H9 (cell line): ENCODE results near the gene ULBP3. TPM values are rescaled to one million over a fixed set of nuclear protein-coding genes. Genes with fewer than 3 reads are reported as not detected.

ENCODE experiments used
- DNase-seq: peaks from one replicate; pipeline ENCODE4 v3.0.0-alpha.2; 2017
- H2AFZ ChIP-seq: one replicate; pipeline ENCODE4 v1.6.1; 2013; ENCODE audit warnings: mild to moderate bottlenecking, low read length, control low read depth, moderate library complexity
- H2AK5ac ChIP-seq: 2 replicates; pipeline ENCODE4 v1.6.1; 2013; ENCODE audit warnings: low read length, control low read depth, mixed read lengths; ENCODE audit not compliant: insufficient read length
- H2BK120ac ChIP-seq: one replicate; pipeline ENCODE4 v1.6.1; 2013; ENCODE audit warnings: low read depth, mild to moderate bottlenecking, low read length, control low read depth, inconsistent platforms; ENCODE audit not compliant: poor library complexity, severe bottlenecking
- H2BK12ac ChIP-seq: 2 replicates; pipeline ENCODE4 v1.6.1; 2013; ENCODE audit warnings: low read length, control low read depth, mixed read lengths, low read depth; ENCODE audit not compliant: insufficient read length
- H2BK15ac ChIP-seq: 2 replicates; pipeline ENCODE4 v1.6.1; 2013; ENCODE audit warnings: low read depth, low read length, control low read depth
- H2BK20ac ChIP-seq: one replicate; pipeline ENCODE4 v1.6.1; 2013; ENCODE audit warnings: low read depth, mild to moderate bottlenecking, low read length, control low read depth, inconsistent platforms; ENCODE audit not compliant: poor library complexity, severe bottlenecking
- H2BK5ac ChIP-seq: 2 replicates; pipeline ENCODE4 v1.6.1; 2013; ENCODE audit warnings: low read length, control low read depth, mixed read lengths; ENCODE audit not compliant: insufficient read length
- H3K14ac ChIP-seq: 2 replicates; pipeline ENCODE4 v1.6.1; 2013; ENCODE audit warnings: low read length, control low read depth; ENCODE audit not compliant: insufficient read depth
- H3K18ac ChIP-seq: 2 replicates; pipeline ENCODE4 v1.6.1; 2013; ENCODE audit warnings: low read depth, mild to moderate bottlenecking, mixed read lengths, low read length, control low read depth; ENCODE audit not compliant: insufficient read length
- H3K23ac ChIP-seq: 2 replicates; pipeline ENCODE4 v1.6.1; 2013; ENCODE audit warnings: low read length, control low read depth, mixed read lengths, low read depth; ENCODE audit not compliant: insufficient read length
- H3K23me2 ChIP-seq: 2 replicates; pipeline ENCODE4 v1.6.1; 2013; ENCODE audit warnings: low read depth, mild to moderate bottlenecking, mixed read lengths, low read length, control low read depth; ENCODE audit not compliant: insufficient read length, poor library complexity, severe bottlenecking
- H3K27ac ChIP-seq: 2 replicates; pipeline ENCODE4 v1.5.1; 2013; ENCODE audit warnings: low read length, control low read depth, mixed read lengths, low read depth; ENCODE audit not compliant: insufficient read length
- H3K27me3 ChIP-seq: 2 replicates; pipeline ENCODE4 v1.6.1; 2013; ENCODE audit warnings: low read length, control low read depth, inconsistent platforms; ENCODE audit not compliant: insufficient read depth
- H3K4ac ChIP-seq: 2 replicates; pipeline ENCODE4 v1.6.1; 2013; ENCODE audit warnings: low read depth, mild to moderate bottlenecking, control low read depth, inconsistent platforms, low read length, moderate library complexity
- H3K4me1 ChIP-seq: 2 replicates; pipeline ENCODE4 v1.6.1; 2013; ENCODE audit warnings: low read length, control low read depth, inconsistent platforms; ENCODE audit not compliant: insufficient read depth
- H3K4me2 ChIP-seq: 2 replicates; pipeline ENCODE4 v1.6.1; 2013; ENCODE audit warnings: low read length, control low read depth, mixed read lengths; ENCODE audit not compliant: insufficient read length, insufficient read depth
- H3K56ac ChIP-seq: 2 replicates; pipeline ENCODE4 v1.6.1; 2013; ENCODE audit warnings: low read depth, mild to moderate bottlenecking, mixed read lengths, low read length, control low read depth; ENCODE audit not compliant: insufficient read length
- H3K79me1 ChIP-seq: 2 replicates; pipeline ENCODE4 v1.6.1; 2013; ENCODE audit warnings: low read depth, mild to moderate bottlenecking, moderate library complexity, low read length, control low read depth, inconsistent platforms; ENCODE audit not compliant: insufficient read depth, poor library complexity, severe bottlenecking
- H3K79me2 ChIP-seq: 2 replicates; pipeline ENCODE4 v1.6.1; 2013; ENCODE audit warnings: low read length, control low read depth, inconsistent platforms; ENCODE audit not compliant: insufficient read depth
- H3K9ac ChIP-seq: 2 replicates; pipeline ENCODE4 v1.6.1; 2013; ENCODE audit warnings: low read length, control low read depth, mixed read lengths; ENCODE audit not compliant: insufficient read length; ENCODE audit errors: extremely low read depth
- H3K9me3 ChIP-seq: one replicate; pipeline ENCODE4 v1.6.1; 2013; ENCODE audit warnings: low read depth, low read length, inconsistent platforms; ENCODE audit not compliant: control insufficient read depth
- H3T11ph ChIP-seq: one replicate; pipeline ENCODE4 v1.6.1; 2013; ENCODE audit warnings: mild to moderate bottlenecking, low read length, control low read depth, inconsistent platforms
- H4K20me1 ChIP-seq: one replicate; pipeline ENCODE4 v1.6.1; 2013; ENCODE audit not compliant: control insufficient read depth, insufficient read length, insufficient read depth
- H4K5ac ChIP-seq: 2 replicates; pipeline ENCODE4 v1.6.1; 2013; ENCODE audit warnings: low read depth, mild to moderate bottlenecking, mixed read lengths, low read length, control low read depth; ENCODE audit not compliant: insufficient read length
- H4K8ac ChIP-seq: replicated peaks from 2 replicates; pipeline ENCODE4 v1.6.1; 2013; ENCODE audit warnings: low read length, control low read depth, mixed read lengths, low read depth; ENCODE audit not compliant: insufficient read length
- H4K91ac ChIP-seq: 2 replicates; pipeline ENCODE4 v1.6.1; 2013; ENCODE audit warnings: low read depth, mild to moderate bottlenecking, moderate library complexity, mixed read lengths, low read length, control low read depth; ENCODE audit not compliant: insufficient read length
- H3K27ac Mint-ChIP-seq, 3 experiments: 2 replicates in 2 of 3; 3 replicates in 1 of 3; pipeline ENCODE4 v1.8.0; 2020 to 2021; ENCODE audit warnings: mixed read lengths in 3 of 3, mild to moderate bottlenecking in 1 of 3, moderate library complexity in 1 of 3
- H3K27me3 Mint-ChIP-seq: 2 replicates; pipeline ENCODE4 v1.8.0; 2021; ENCODE audit warnings: low read depth, mild to moderate bottlenecking, moderate library complexity, mixed read lengths
- H3K36me3 Mint-ChIP-seq, 3 experiments: 2 replicates in 2 of 3; 3 replicates in 1 of 3; pipeline ENCODE4 v1.8.0; 2020 to 2021; ENCODE audit warnings: low read depth in 3 of 3, mixed read lengths in 3 of 3; ENCODE audit not compliant: insufficient read depth in 1 of 3
- H3K4me1 Mint-ChIP-seq, 2 experiments: 2 replicates each; pipeline ENCODE4 v1.8.0; 2020; ENCODE audit warnings: mixed read lengths in 2 of 2
- H3K4me3 Mint-ChIP-seq, 2 experiments: 2 replicates in 1 of 2; 3 replicates in 1 of 2; pipeline ENCODE4 v1.8.0; 2020 to 2021; ENCODE audit warnings: mild to moderate bottlenecking in 2 of 2, mixed read lengths in 2 of 2, moderate library complexity in 1 of 2
- H3K9me3 Mint-ChIP-seq, 2 experiments: 2 replicates in 1 of 2; 3 replicates in 1 of 2; pipeline ENCODE4 v1.8.0; 2020; ENCODE audit warnings: mild to moderate bottlenecking in 2 of 2, mixed read lengths in 2 of 2, moderate library complexity in 1 of 2
- CTCF ChIP-seq: fragments of 200-600 bp; sonication (generic); conservative IDR thresholded peaks from 3 replicates; pipeline ENCODE4 v1.8.0; 2021; ENCODE audit warnings: antibody characterized with exemption, mild to moderate bottlenecking
- WGBS: extraction: QIAGEN DNeasy Blood & Tissue Kit; methylation state at CpG from one replicate; pipeline ENCODE4 v1.1.7; 2013; ENCODE audit warnings: missing lambda C conversion rate, low lambda C conversion rate, mixed read lengths; ENCODE audit not compliant: insufficient read length; ENCODE audit errors: extremely low coverage; 5-methylcytosine and 5-hydroxymethylcytosine counted together
- total RNA-seq: library from RNA; stranded (reverse); gene quantifications from 2 replicates; pipeline ENCODE4 v1.2.1, GENCODE V29; 2021

Gene ULBP3
- total RNA-seq, 1 experiment from 2014 or later: 5.8 TPM

GRCh38 chr6:150118203-150118602 lies 49.3 kb upstream of the ULBP3 start:
- H3K4me1 ChIP-seq: no peaks in the 10 kb centered on the region; the same call in 1 of the 2 replicates
- peaks cover 7% of the 10 kb centered on the region for H3K27me3 Mint-ChIP-seq

More at GRCh38 chr6:150118203-150118602, 49.3 kb upstream of the ULBP3 start:
- Histone ChIP-seq H3K9ac (no peak overlapping the region), H3K79me1 (no peaks in the 10 kb centered on the region), H2BK120ac (no peak overlapping the region), H3K27ac (no peak overlapping the region), H2BK5ac (no peak overlapping the region), H3K14ac (no peak overlapping the region), H3K56ac (no peak overlapping the region), H2BK15ac (no peak overlapping the region), H2BK20ac (no peak overlapping the region), H2AFZ (no peak overlapping the region), H3K23me2 (no peaks in the 10 kb centered on the region), H4K5ac (no peak overlapping the region), H3K4me2 (no peak overlapping the region), H2BK12ac (no peak overlapping the region), H3K27me3 (no peaks in the 10 kb centered on the region), H3T11ph (no peak overlapping the region), H3K9me3 (no peaks in the 10 kb centered on the region), H3K4ac (no peak overlapping the region), H4K8ac (no peak overlapping the region), H4K91ac (no peak overlapping the region), H3K79me2 (no peaks in the 10 kb centered on the region), H4K20me1 (no peaks in the 10 kb centered on the region), H2AK5ac (no peak overlapping the region), H3K23ac (no peak overlapping the region), H3K18ac (no peak overlapping the region)
- no CpG with 5 or more reads among the region's 6 CpGs for WGBS
- Mint-ChIP-seq H3K4me1 (peaks cover 8 to 9% of the 10 kb centered on the region in 2 experiments), H3K4me3 (no peak overlapping the region), H3K36me3 (peaks cover 0 to 5% (median 2%) of the 10 kb centered on the region in 3 experiments; a peak in 4 of 7 replicates), H3K9me3 (peaks cover 6 to 7% of the 10 kb centered on the region in 2 experiments; a peak in 4 of 5 replicates), H3K27ac (no peak overlapping the region; a peak in 1 of 7 replicates)
- no peak for DNase-seq
- TF ChIP-seq CTCF: no peak
